Natural killer cell (primary cell): ENCODE measurements around the gene PTPRN2. TPM values are rescaled to one million over a fixed set of nuclear protein-coding genes. Genes with fewer than 3 reads are reported as not detected.

ENCODE experiments used
- ATAC-seq, 3 donors: fragments of 150-1000 bp in 2 of 3; fragments of 200-7000 bp in 1 of 3; cut with Tn5 transposase; 1 replicate in 1 of 3; 2 replicates in 2 of 3; pipeline ENCODE4 v1.10.0; 2021; ENCODE audit warnings: mild to moderate bottlenecking in 2 of 3, moderate library complexity in 2 of 3
- DNase-seq, 2 donors: peaks; one replicate each; pipeline versions ENCODE4 v3.0.0 to v3.0.0-alpha.2; 2013 to 2021; ENCODE audit warnings: mixed read lengths in 1 of 2
- H3K27ac ChIP-seq: one replicate; pipeline ENCODE4 v1.5.1; 2013; ENCODE audit warnings: mild to moderate bottlenecking, low read length
- H3K27me3 ChIP-seq: one replicate; pipeline ENCODE4 v1.6.1; 2013; ENCODE audit warnings: low read length; ENCODE audit not compliant: control insufficient read depth, insufficient read depth
- H3K36me3 ChIP-seq: one replicate; pipeline ENCODE4 v1.6.1; 2013; ENCODE audit warnings: low read length; ENCODE audit not compliant: control insufficient read depth, insufficient read depth
- H3K4me1 ChIP-seq: one replicate; pipeline ENCODE4 v1.6.1; 2013; ENCODE audit warnings: low read length; ENCODE audit not compliant: control insufficient read depth, insufficient read depth
- H3K4me3 ChIP-seq: one replicate; pipeline ENCODE4 v1.5.1; 2013; ENCODE audit warnings: low read length
- H3K9me3 ChIP-seq: one replicate; pipeline ENCODE4 v1.6.1; 2013; ENCODE audit warnings: low read length; ENCODE audit not compliant: control insufficient read depth, insufficient read depth
- H3K27ac Mint-ChIP-seq, 2 donors: one replicate each; pipeline ENCODE4 v1.8.0; 2022; ENCODE audit warnings: mild to moderate bottlenecking in 2 of 2, mixed read lengths in 2 of 2, moderate library complexity in 1 of 2
- H3K27me3 Mint-ChIP-seq, 2 donors: one replicate each; pipeline ENCODE4 v1.8.0; 2022; ENCODE audit warnings: low read depth in 2 of 2, mixed read lengths in 2 of 2
- H3K36me3 Mint-ChIP-seq: one replicate; pipeline ENCODE4 v1.8.0; 2022; ENCODE audit warnings: mixed read lengths
- H3K4me1 Mint-ChIP-seq, 2 donors: one replicate each; pipeline ENCODE4 v1.8.0; 2022; ENCODE audit warnings: mixed read lengths in 2 of 2
- H3K4me3 Mint-ChIP-seq: one replicate; pipeline ENCODE4 v1.8.0; 2022; ENCODE audit warnings: mild to moderate bottlenecking, moderate library complexity, mixed read lengths
- H3K9me3 Mint-ChIP-seq, 2 donors: one replicate each; pipeline ENCODE4 v1.8.0; 2022; ENCODE audit warnings: mixed read lengths in 2 of 2
- CTCF ChIP-seq: fragments of 200-600 bp; IDR thresholded peaks from one replicate; pipeline ENCODE4 v1.8.0; 2022; ENCODE audit warnings: antibody characterized with exemption
- WGBS: methylation state at CpG from one replicate; pipeline ENCODE4 v1.1.7; 2013; ENCODE audit warnings: missing lambda C conversion rate; ENCODE audit not compliant: insufficient coverage; 5-methylcytosine and 5-hydroxymethylcytosine counted together
- intact Hi-C: fragments of 100-400 bp; cut with micrococcal nuclease; formaldehyde crosslinking; loops from one replicate; pipeline ENCODE4 v1.14.2; 2022
- total RNA-seq, 4 donors: library from RNA; stranded (reverse); fragments of 120-200 nt in 1 of 4; gene quantifications; one replicate each; pipeline versions ENCODE4 v1.2.3 to v1.2.4, GENCODE V29; 2013 to 2022

PTPRN2 gene
- total RNA-seq, 3 donors from 2014 or later (not counting 1 experiment from before 2014, with no cell fraction given): 1.3 to 2.5 (median 1.9) TPM

DNA sequence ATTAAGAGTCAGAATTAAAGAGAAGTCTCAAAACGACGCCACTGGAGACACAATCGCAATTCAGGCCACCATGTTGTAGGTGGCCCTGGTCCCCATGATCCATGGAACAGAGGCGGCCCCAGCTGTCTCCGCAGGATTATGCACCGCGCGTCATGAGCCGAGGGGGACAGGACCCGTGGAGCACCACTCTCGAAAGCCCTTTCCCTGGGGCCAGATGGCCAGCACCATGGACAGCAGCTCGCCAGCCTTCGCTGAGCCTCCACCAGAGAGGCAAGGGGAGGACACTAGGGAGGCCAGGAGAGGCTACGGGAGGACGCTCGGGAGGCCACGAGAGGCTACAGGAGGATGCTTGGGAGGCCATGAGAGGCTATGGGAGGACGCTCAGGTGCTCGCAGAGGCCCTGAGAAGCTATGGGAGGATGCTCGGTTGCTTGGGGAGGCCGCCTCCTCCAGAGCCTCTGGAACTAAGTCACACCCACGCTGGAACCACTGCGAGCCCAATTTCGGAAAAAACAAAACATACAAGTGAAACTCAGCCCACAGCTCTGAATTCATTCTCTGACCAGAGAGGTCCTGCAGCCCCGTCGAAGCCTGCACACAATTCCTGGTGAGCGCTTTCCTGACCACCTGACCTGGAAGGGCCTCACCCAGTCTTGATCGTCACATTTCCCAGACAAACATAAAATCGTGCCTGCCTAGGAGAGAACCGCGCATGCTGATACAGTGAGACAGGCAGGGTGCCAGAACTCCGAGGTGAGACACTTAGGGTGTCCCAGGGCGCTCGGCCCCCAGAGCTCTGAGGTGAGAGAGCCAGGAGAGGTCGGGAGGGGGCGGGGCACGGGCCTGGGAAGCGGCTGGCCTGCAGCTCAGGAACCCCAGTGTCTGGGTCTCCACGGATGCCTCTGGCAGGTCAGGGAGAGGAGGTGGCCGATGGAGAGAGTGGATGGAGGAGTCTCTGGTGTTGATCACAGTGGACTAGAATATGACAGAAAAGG, 224.4 kb downstream of the PTPRN2 start:
- no peaks in the 10 kb centered on the region for H3K9me3 Mint-ChIP-seq
- no peak overlapping the region for H3K27ac Mint-ChIP-seq
- WGBS: 88% methylated on average over 39 of the region's 40 CpGs
- no peak for DNase-seq
- no peaks in the 10 kb centered on the region for H3K4me1 Mint-ChIP-seq
- H3K36me3 Mint-ChIP-seq: no peaks in the 10 kb centered on the region
- H3K27me3 Mint-ChIP-seq: no peaks in the 10 kb centered on the region
- Histone ChIP-seq H3K36me3 (no peaks in the 10 kb centered on the region), H3K27ac (no peak overlapping the region), H3K27me3 (no peaks in the 10 kb centered on the region), H3K9me3 (no peaks in the 10 kb centered on the region), H3K4me3 (no peak overlapping the region), H3K4me1 (no peaks in the 10 kb centered on the region)
- no peak for TF ChIP-seq CTCF
- ATAC-seq: no peak
- no peak overlapping the region for H3K4me3 Mint-ChIP-seq
- intact Hi-C loops: no loop called here

DNA sequence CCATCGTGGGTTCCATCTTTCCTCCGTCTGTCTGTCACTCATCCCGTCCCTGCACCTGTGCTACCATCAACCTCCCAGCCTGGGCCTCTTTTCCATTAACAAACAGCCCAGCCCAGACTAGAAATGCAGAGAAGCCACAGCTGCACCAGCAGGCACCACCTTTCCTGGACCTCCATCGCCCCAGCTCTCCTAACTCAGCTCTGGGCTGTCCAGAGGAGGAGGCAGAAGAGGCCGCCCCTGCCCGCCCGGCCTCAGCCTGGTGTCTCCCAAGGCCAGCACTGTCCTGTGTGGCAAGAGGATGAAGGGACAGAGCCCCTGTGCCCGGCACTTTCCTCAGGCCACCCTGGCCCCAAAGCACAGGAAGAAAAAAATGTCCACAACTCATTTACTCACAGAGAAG, 225.6 kb downstream of the PTPRN2 start:
- TF ChIP-seq CTCF: no peak
- H3K4me1 ChIP-seq: no peaks in the 10 kb centered on the region
- H3K9me3 ChIP-seq: no peaks in the 10 kb centered on the region
- ATAC-seq: no peak
- H3K4me3 ChIP-seq: no peak overlapping the region
- no peaks in the 10 kb centered on the region for H3K4me1 Mint-ChIP-seq
- no peak overlapping the region for H3K27ac ChIP-seq
- H3K27me3 ChIP-seq: no peaks in the 10 kb centered on the region
- H3K27ac Mint-ChIP-seq: no peak overlapping the region
- DNase-seq: no peak
- H3K27me3 Mint-ChIP-seq: peaks cover 0 to under 1% of the 10 kb centered on the region in 2 donors
- 84% methylated on average over 7 of the region's 8 CpGs for WGBS
- H3K36me3 Mint-ChIP-seq: no peaks in the 10 kb centered on the region
- intact Hi-C loops: no loop called here
- H3K36me3 ChIP-seq: no peaks in the 10 kb centered on the region
- no peak overlapping the region for H3K4me3 Mint-ChIP-seq
- no peaks in the 10 kb centered on the region for H3K9me3 Mint-ChIP-seq

DNA sequence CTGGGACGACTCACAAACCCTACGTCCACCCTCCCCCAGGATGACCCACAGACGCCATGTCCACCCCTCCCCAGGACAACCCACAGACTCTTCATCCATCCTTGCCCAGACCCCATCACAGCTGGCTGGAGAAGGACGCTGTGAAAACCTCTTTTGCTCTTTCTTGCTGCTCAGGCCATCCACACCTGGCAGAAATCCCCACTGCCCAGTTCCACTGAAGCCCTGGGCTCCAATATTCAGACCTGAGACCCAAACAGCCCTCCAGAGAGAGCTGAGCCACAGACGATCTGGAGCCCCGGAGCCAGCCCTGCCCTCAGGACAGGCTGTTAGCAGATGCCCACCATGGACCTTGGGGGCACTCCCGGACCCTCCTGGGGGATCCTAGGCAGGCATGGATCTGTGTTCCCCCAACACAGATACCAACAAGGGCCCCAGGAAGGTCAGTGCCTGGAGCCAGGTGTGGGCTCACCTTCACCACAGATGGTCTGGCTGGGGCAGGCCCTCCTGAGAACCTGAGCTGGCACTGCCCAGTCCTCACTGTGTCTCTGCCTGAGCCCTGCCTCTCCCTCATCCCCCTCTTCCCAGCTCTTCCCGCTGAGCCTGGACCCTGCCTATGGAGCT, 226.2 kb downstream of the PTPRN2 start:
- 82% methylated on average over 8 of the region's 8 CpGs for WGBS
- intact Hi-C loops: no loop called here

More for the DNA sequence above, 226.2 kb downstream of the PTPRN2 start:
- Mint-ChIP-seq H3K9me3 (no peaks in the 10 kb centered on the region), H3K27ac (no peak overlapping the region), H3K36me3 (no peaks in the 10 kb centered on the region), H3K4me1 (no peaks in the 10 kb centered on the region), H3K4me3 (no peak overlapping the region), H3K27me3 (peaks cover 5% of the 10 kb centered on the region in 2 donors)
- Histone ChIP-seq H3K4me3 (no peak overlapping the region), H3K27ac (no peak overlapping the region), H3K36me3 (no peaks in the 10 kb centered on the region), H3K9me3 (no peaks in the 10 kb centered on the region), H3K4me1 (no peaks in the 10 kb centered on the region), H3K27me3 (no peaks in the 10 kb centered on the region)
- no peak for ATAC-seq
- DNase-seq: no peak
- TF ChIP-seq CTCF: no peak
